Gastrocnemius medialis (tissue), 4 donors: Measurements from ENCODE around the gene TXNRD2. TPM values are rescaled to one million over a fixed set of nuclear protein-coding genes. Genes with fewer than 3 reads are reported as not detected.

ENCODE experiments used
- ATAC-seq, 2 donors: fragments of 150-250 bp; one replicate each; pipeline ENCODE4 v1.9.1; 2016
- DNase-seq, 2 donors: peaks; one replicate each; pipeline ENCODE4 v3.0.0-alpha.2; 2019
- H3K27ac ChIP-seq, 4 donors: fragments of 200-600 bp; sonication (generic); 1 replicate in 1 of 4; 2 replicates in 3 of 4; pipeline ENCODE4 v1.5.1; 2016 to 2018; ENCODE audit warnings: mild to moderate bottlenecking in 2 of 4, moderate library complexity in 1 of 4
- H3K27me3 ChIP-seq, 3 donors: fragments of 200-600 bp; sonication (generic) in 2 of 3; 1 replicate in 1 of 3; 2 replicates in 2 of 3; pipeline versions ENCODE4 v1.5.1 to v1.6.0; 2016 to 2019; ENCODE audit warnings: mild to moderate bottlenecking in 1 of 3, moderate library complexity in 1 of 3
- H3K36me3 ChIP-seq, 2 donors: fragments of 200-600 bp; sonication (generic) in 1 of 2; one replicate each; pipeline ENCODE4 v1.5.1; 2017 to 2018
- H3K4me1 ChIP-seq, 2 donors: fragments of 200-600 bp; sonication (generic) in 1 of 2; one replicate each; pipeline ENCODE4 v1.5.1; 2016 to 2017; ENCODE audit warnings: mild to moderate bottlenecking in 2 of 2
- H3K4me3 ChIP-seq, 4 donors: fragments of 200-600 bp; sonication (generic) in 3 of 4; 1 replicate in 1 of 4; 2 replicates in 3 of 4; pipeline ENCODE4 v1.5.1; 2016 to 2019; ENCODE audit warnings: mild to moderate bottlenecking in 2 of 4
- H3K9me3 ChIP-seq, 3 donors: fragments of 200-600 bp; sonication (generic) in 2 of 3; 1 replicate in 1 of 3; 2 replicates in 2 of 3; pipeline ENCODE4 v1.5.1; 2016 to 2019
- POLR2A ChIP-seq, 2 donors: fragments of 450-650 bp; IDR thresholded peaks; one replicate each; pipeline ENCODE4 v1.6.1; 2017; ENCODE audit warnings: antibody characterized with exemption in 2 of 2, mild to moderate bottlenecking in 2 of 2, moderate library complexity in 2 of 2
- in situ Hi-C, 4 donors: fragments of 200-750 bp; cut with MboI; loops; one replicate each; pipeline versions ENCODE4 v1.15.0 to v1.8.0; 2017; ENCODE audit warnings: low sequenced_read_pairs in 4 of 4
- intact Hi-C: fragments of 100-400 bp; cut with DNase I; formaldehyde crosslinking; loops from one replicate; pipeline ENCODE4 v1.15.1; 2023; ENCODE audit warnings: low total_unique reads
- total RNA-seq, 4 donors: library from RNA; depleted of rRNA; stranded (reverse); fragments of >200 nt; gene quantifications; one replicate each; pipeline versions ENCODE4 v1.1.0 to v1.2.3, GENCODE V29; 2016
- TF ChIP-seq, protein P1 (sequence below), 5 experiments: fragments of 450-650 bp in 3 of 5; fragments of 200-600 bp in 2 of 5; sonication (generic) in 2 of 5; IDR thresholded peaks in 4 of 5; conservative IDR thresholded peaks in 1 of 5; 1 replicate in 4 of 5; 2 replicates in 1 of 5; pipeline ENCODE4 v1.5.1; 2016 to 2019; ENCODE audit warnings: antibody characterized with exemption in 5 of 5, mild to moderate bottlenecking in 3 of 5, moderate library complexity in 3 of 5

The TXNRD2 gene
- total RNA-seq, 4 donors from 2014 or later: 9.0 to 18.0 (median 14.4) TPM

- TF ChIP-seq, protein P1, sequence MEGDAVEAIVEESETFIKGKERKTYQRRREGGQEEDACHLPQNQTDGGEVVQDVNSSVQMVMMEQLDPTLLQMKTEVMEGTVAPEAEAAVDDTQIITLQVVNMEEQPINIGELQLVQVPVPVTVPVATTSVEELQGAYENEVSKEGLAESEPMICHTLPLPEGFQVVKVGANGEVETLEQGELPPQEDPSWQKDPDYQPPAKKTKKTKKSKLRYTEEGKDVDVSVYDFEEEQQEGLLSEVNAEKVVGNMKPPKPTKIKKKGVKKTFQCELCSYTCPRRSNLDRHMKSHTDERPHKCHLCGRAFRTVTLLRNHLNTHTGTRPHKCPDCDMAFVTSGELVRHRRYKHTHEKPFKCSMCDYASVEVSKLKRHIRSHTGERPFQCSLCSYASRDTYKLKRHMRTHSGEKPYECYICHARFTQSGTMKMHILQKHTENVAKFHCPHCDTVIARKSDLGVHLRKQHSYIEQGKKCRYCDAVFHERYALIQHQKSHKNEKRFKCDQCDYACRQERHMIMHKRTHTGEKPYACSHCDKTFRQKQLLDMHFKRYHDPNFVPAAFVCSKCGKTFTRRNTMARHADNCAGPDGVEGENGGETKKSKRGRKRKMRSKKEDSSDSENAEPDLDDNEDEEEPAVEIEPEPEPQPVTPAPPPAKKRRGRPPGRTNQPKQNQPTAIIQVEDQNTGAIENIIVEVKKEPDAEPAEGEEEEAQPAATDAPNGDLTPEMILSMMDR (IDR thresholded peaks at IDR 0.05 in 4 of 5, conservative IDR thresholded peaks at IDR 0.05 in 1 of 5): no peak
- TF ChIP-seq POLR2A (IDR thresholded peaks at IDR 0.05): no peak
- Histone ChIP-seq H3K27me3 (no peaks in the 10 kb centered on the region), H3K4me1 (no peaks in the 10 kb centered on the region), H3K27ac (no peak overlapping the region), H3K9me3 (no peaks in the 10 kb centered on the region), H3K36me3 (no peaks in the 10 kb centered on the region), H3K4me3 (no peak overlapping the region)
- DNase-seq (no peak), ATAC-seq (no peak)
- intact Hi-C loops (no loop called here), in situ Hi-C loops (no loop called here)
Observed at GRCh38 chr22:19868333-19868732, 73.3 kb downstream of the TXNRD2 start.

DNA sequence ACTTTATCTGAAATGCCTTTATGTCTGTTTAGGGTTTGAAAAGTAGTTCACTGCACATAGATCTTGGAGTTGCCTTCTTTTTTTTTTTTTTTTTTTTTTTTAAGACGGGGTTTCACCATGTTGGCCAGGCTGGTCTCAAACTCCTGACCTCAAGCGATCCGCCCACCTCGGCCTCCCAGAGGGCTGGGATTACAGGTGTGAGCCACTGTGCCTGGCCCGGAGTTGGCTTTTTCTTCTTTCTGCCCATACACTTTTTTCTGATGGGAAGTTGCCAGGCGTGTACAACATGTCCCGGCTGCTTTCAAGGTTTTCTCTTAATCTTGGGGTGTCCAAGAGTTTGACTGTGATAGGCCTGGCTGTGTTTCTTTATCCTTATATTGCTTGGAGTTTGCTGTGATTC lies 74.0 kb downstream of the TXNRD2 start:
- no peak for ATAC-seq
- Histone ChIP-seq H3K4me1 (no peaks in the 10 kb centered on the region), H3K36me3 (no peaks in the 10 kb centered on the region), H3K4me3 (no peak overlapping the region), H3K27ac (no peak overlapping the region), H3K27me3 (no peaks in the 10 kb centered on the region), H3K9me3 (no peaks in the 10 kb centered on the region)
- in situ Hi-C loops (no loop called here), intact Hi-C loops (no loop called here)
- TF ChIP-seq, protein P1 (IDR thresholded peaks at IDR 0.05 in 4 of 5, conservative IDR thresholded peaks at IDR 0.05 in 1 of 5): no peak
- TF ChIP-seq POLR2A (IDR thresholded peaks at IDR 0.05): no peak
- DNase-seq: no peak

DNA sequence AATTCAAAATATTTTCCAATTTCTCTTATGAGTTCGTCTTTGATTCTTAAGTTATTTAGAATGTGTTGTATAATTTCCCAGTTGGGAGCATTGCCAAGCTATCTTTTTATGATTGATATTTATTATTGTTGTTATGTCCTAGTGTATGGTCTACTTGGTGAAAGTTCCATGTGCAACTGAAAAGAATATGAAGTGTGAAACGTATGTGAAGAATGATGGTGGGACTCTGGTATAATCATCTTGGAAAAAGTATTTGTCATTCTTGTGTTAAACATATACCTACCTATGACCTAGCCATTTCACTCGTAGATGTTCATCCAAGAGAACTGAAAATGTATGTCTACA lies 75.0 kb downstream of the TXNRD2 start:
- no peak for DNase-seq
- no peak overlapping the region for H3K4me3 ChIP-seq
- H3K4me1 ChIP-seq: no peaks in the 10 kb centered on the region
- TF ChIP-seq, protein P1 (IDR thresholded peaks at IDR 0.05 in 4 of 5, conservative IDR thresholded peaks at IDR 0.05 in 1 of 5): no peak
- TF ChIP-seq POLR2A (IDR thresholded peaks at IDR 0.05): no peak
- H3K36me3 ChIP-seq: no peaks in the 10 kb centered on the region
- intact Hi-C loops (no loop called here), in situ Hi-C loops (no loop called here)
- H3K27ac ChIP-seq: no peak overlapping the region
- H3K9me3 ChIP-seq: no peaks in the 10 kb centered on the region
- ATAC-seq: no peak
- no peaks in the 10 kb centered on the region for H3K27me3 ChIP-seq

DNA sequence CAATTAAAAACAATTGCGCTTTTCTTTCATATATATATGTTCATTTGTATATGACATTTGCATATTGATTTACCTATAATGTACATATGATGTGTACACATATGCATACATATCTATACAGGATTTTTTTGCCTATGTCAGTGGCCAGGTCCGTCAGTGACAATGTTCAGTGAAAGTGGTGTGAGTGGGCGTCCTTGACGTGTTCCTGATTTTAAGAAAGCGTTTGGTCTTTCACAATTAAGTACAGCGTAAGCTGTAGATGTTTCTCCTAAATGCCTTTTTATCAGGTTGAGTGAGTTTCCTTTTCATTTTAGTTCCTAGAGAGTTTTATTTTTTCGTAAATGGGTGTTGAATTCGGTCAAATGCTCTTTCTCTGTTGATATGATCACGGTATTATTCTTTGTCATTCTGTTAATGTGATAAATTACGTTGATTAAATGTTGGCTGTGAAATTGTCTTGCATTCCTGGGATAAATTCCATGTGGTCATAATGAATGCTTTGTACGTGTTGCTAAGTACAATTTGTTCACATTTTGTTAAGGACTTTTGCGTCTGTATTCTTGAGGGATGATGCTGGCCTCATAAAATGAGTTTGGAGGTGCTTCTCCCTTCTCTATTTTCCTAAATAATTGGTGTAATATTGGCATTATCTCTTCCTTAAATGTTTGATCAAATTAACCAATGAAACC lies 76.3 kb downstream of the TXNRD2 start:
- no peak for DNase-seq
- no peak for TF ChIP-seq POLR2A (IDR thresholded peaks at IDR 0.05)
- TF ChIP-seq, protein P1 (IDR thresholded peaks at IDR 0.05 in 4 of 5, conservative IDR thresholded peaks at IDR 0.05 in 1 of 5): no peak
- Histone ChIP-seq H3K4me1 (no peaks in the 10 kb centered on the region), H3K27ac (no peak overlapping the region), H3K9me3 (no peaks in the 10 kb centered on the region), H3K4me3 (no peak overlapping the region), H3K36me3 (no peaks in the 10 kb centered on the region), H3K27me3 (no peaks in the 10 kb centered on the region)
- intact Hi-C loops (no loop called here), in situ Hi-C loops (no loop called here)
- ATAC-seq: no peak
